ENCODE data around the gene COG5. TPM values are rescaled to one million over a fixed set of nuclear protein-coding genes. Genes with fewer than 3 reads are reported as not detected.

The COG5 gene
- total and polyA plus RNA-seq, 4 donors, result 4.1 to 27.1 (median 8.4) TPM

DNA sequence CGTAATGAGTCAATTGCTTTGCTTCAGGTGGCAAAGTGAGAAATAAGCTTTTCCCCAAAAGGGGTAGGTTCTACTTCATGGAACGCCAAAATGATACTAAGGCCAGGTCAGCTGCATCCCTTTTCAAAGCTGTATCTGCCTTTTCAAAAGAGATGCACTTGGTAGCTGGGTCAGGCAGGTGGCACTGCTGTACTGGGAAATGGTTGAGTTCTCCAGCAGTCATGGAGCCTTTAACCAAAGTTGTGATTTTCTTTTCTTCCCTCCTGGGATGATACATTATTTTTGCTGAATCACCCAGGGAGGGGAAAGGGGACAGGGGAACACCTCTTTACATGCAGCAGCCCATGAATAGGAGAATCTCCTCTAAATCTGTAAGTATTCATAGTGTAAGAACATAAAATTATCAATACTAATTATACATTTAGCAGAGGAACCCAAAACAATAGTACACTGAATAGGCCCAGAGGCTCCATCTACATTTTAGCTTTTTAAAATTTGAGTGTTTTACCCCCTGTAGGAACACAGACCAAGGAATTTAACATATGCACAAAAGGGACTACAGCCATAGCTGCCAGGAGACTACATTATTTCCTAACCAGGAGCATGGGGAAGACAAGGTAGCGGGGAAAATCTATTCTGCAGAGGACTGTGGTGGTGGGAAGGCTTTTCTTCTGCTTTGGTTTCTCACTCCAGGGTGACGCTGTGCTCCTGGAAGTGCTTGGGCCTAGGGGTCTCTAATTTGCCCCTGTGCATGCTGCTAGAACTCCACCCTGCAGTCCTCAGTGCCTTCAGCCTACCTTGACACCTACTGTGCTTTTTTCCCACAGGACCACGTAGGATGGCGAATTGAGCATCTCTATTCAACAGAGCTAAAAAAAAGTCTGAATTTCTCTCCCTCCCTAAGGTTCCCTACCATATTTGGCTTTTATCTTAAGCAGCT, 100.3 kb downstream of the COG5 start:
- Histone ChIP-seq H3K9me3 (ENCODE audit: control insufficient read depth in 4 of 4, low read length in 3 of 4) (no peaks in the 10 kb centered on the region), H3K27me3 (ENCODE audit: control insufficient read depth in 4 of 4, insufficient read depth in 4 of 4, low read length in 3 of 4) (no peaks in the 10 kb centered on the region), H3K36me3 (ENCODE audit: control insufficient read depth in 4 of 4, insufficient read depth in 3 of 4, low read depth in 1 of 4, low read length in 3 of 4) (peaks cover 0 to 1% (median 0%) of the 10 kb centered on the region in 4 donors), H3K4me1 (ENCODE audit: control insufficient read depth in 4 of 4, insufficient read depth in 4 of 4, low read length in 3 of 4) (no peaks in the 10 kb centered on the region), H3K9ac (ENCODE audit: low read depth in 1 of 2, low read length in 2 of 2) (no peak overlapping the region), H3K4me3 (ENCODE audit: low read depth in 1 of 3, low read length in 3 of 3) (no peak overlapping the region), H3K27ac (ENCODE audit: low read depth in 1 of 2, low read length in 2 of 2) (no peak overlapping the region)
- DNase-seq (ENCODE audit: low spot score), result peak; percentile 39
- TF ChIP-seq RAD21 (IDR thresholded peaks at IDR 0.05), result peak; percentile 96
- no peak for TF ChIP-seq YY1 (IDR thresholded peaks at IDR 0.05)
- TF ChIP-seq HNF4A (conservative IDR thresholded peaks at IDR 0.05), result no peak
- TF ChIP-seq FOXA2 (IDR thresholded peaks at IDR 0.05), result no peak
- TF ChIP-seq CTCF (IDR thresholded peaks at IDR 0.05; ENCODE audit: low read depth, low read length, missing input control), result peak; percentile 75
- TF ChIP-seq ZBTB33 (IDR thresholded peaks at IDR 0.05), result no peak
- 81% methylated on average over 6 of the region's 6 CpGs for WGBS

DNA sequence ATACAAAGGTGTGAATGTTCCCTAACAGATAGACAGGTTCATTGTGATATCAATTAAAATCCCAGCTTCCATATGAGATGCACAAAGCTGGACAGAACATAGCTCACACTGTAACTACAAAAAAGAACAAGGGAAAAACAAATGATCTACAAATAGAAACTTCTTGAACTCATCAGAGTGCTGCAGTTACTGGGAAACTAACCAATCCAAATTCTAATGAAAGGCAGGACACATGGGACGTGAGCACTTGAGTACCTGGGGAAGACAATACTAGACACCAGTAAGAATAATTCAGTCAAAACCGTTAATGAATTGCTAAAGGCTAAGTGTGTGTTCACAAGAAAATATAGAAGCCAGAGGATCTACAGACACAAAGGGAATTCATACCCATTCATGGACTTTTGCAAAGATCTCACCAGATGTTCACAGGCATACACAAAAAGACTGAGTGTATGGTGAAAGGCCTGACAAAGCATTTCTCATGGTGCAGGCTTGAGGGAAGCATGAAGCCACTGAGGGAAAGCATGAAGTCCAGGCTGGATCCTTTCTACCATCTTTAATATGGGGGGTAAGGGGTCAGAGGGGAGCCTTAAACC, 101.7 kb downstream of the COG5 start:
- DNase-seq (ENCODE audit: low spot score), result no peak
- WGBS, result 89% methylated on average over 2 of the region's 2 CpGs
- Histone ChIP-seq H3K4me3 (ENCODE audit: low read depth in 1 of 3, low read length in 3 of 3) (no peak overlapping the region), H3K27ac (ENCODE audit: low read depth in 1 of 2, low read length in 2 of 2) (no peak overlapping the region), H3K9me3 (ENCODE audit: control insufficient read depth in 4 of 4, low read length in 3 of 4) (no peaks in the 10 kb centered on the region), H3K27me3 (ENCODE audit: control insufficient read depth in 4 of 4, insufficient read depth in 4 of 4, low read length in 3 of 4) (no peaks in the 10 kb centered on the region), H3K9ac (ENCODE audit: low read depth in 1 of 2, low read length in 2 of 2) (no peak overlapping the region), H3K36me3 (ENCODE audit: control insufficient read depth in 4 of 4, insufficient read depth in 3 of 4, low read depth in 1 of 4, low read length in 3 of 4) (peaks cover 0 to 1% (median 0%) of the 10 kb centered on the region in 4 donors), H3K4me1 (ENCODE audit: control insufficient read depth in 4 of 4, insufficient read depth in 4 of 4, low read length in 3 of 4) (no peaks in the 10 kb centered on the region)
- no peak for TF ChIP-seq REST (IDR thresholded peaks at IDR 0.05)
- TF ChIP-seq JUND (IDR thresholded peaks at IDR 0.05), result no peak
- TF ChIP-seq HNF4G (IDR thresholded peaks at IDR 0.05), result no peak
- TF ChIP-seq HNF4A (conservative IDR thresholded peaks at IDR 0.05), result no peak
- TF ChIP-seq NR2F2 (IDR thresholded peaks at IDR 0.05), result no peak
